Endothelial cell of umbilical vein (primary cell): ENCODE results near the gene DNMT3L. TPM values are rescaled to one million over a fixed set of nuclear protein-coding genes. Genes with fewer than 3 reads are reported as not detected.

Source experiments
- BruUV-seq: library from RNA; stranded (reverse); fragments of 400-500 nt; replicated peaks from 2 replicates; lab custom pipeline; 2021; lab: Mats Ljungman, UMichigan
- CTCF ChIA-PET: fragments of 300-600, 350-600 bp; sonication (Branson Sonifier 250); formaldehyde crosslinking; loops from one replicate; lab custom pipeline; 2021; ENCODE audit warnings: antibody characterized with exemption, inconsistent platforms; lab: Charles Lee
- POLR2A ChIA-PET: fragments of 300-600, 350-600 bp; sonication (Branson Sonifier 250); formaldehyde crosslinking; loops from one replicate; lab custom pipeline; 2021; ENCODE audit warnings: antibody characterized with exemption, inconsistent platforms; lab: Charles Lee
- DNase-seq: peaks from one replicate; pipeline ENCODE4 v3.0.0-alpha.2; 2011; ENCODE audit warnings: low read depth, low spot score
- FAIRE-seq: peaks from 2 replicates; lab custom pipeline; 2011; peaks lifted over from hg19 to GRCh38; lab: Jason Lieb, UNC
- H2AFZ ChIP-seq: 2 replicates; pipeline ENCODE4 v1.6.0; 2012; ENCODE audit warnings: low read depth, low read length, control low read depth, inconsistent platforms
- H3K27ac ChIP-seq: 2 replicates; pipeline ENCODE4 v1.5.1; 2011; ENCODE audit warnings: low read depth, mild to moderate bottlenecking, control low read depth, low read length, moderate library complexity; ENCODE audit not compliant: insufficient read depth
- H3K27me3 ChIP-seq, 2 experiments: 2 replicates each; pipeline versions ENCODE4 v1.6.0 to v1.6.1; 2011; ENCODE audit warnings: low read length in 2 of 2, mixed read lengths in 1 of 2; ENCODE audit not compliant: control insufficient read depth in 2 of 2, insufficient read depth in 2 of 2
- H3K36me3 ChIP-seq, 2 experiments: 2 replicates in 1 of 2; 3 replicates in 1 of 2; pipeline ENCODE4 v1.5.1; 2011; ENCODE audit warnings: low read length in 2 of 2, mild to moderate bottlenecking in 1 of 2, moderate library complexity in 1 of 2; ENCODE audit not compliant: control insufficient read depth in 2 of 2, insufficient read depth in 2 of 2; ENCODE audit errors: extremely low read depth in 1 of 2
- H3K4me1 ChIP-seq: 3 replicates; pipeline ENCODE4 v1.5.1; 2011; ENCODE audit warnings: mild to moderate bottlenecking, low read length; ENCODE audit not compliant: control insufficient read depth, insufficient read depth; ENCODE audit errors: extremely low read depth
- H3K4me2 ChIP-seq: 2 replicates; pipeline ENCODE4 v1.6.1; 2011; ENCODE audit warnings: low read length, control low read depth, mixed read lengths; ENCODE audit not compliant: insufficient read depth
- H3K4me3 ChIP-seq, 3 experiments: fragments of 200-600 bp in 1 of 3; sonication (generic), shearing (Covaris generic) in 1 of 3; replicated peaks in 1 of 3; 2 replicates each; pipeline ENCODE4 v1.5.1; 2011 to 2016; ENCODE audit warnings: control low read depth in 3 of 3, low read length in 3 of 3, mild to moderate bottlenecking in 2 of 3, inconsistent platforms in 1 of 3, low read depth in 1 of 3, moderate library complexity in 1 of 3; ENCODE audit not compliant: insufficient read depth in 1 of 3
- H3K79me2 ChIP-seq: 2 replicates; pipeline ENCODE4 v1.6.0; 2012; ENCODE audit warnings: low read length, inconsistent platforms; ENCODE audit not compliant: control insufficient read depth, insufficient read depth
- H3K9ac ChIP-seq: replicated peaks from 2 replicates; pipeline ENCODE3; 2011; ENCODE audit warnings: low read length, control low read depth; ENCODE audit not compliant: insufficient read depth; ENCODE audit errors: extremely low read depth
- H3K9me1 ChIP-seq: replicated peaks from 3 replicates; pipeline ENCODE4 v1.6.0; 2011; ENCODE audit warnings: mild to moderate bottlenecking, low read length; ENCODE audit not compliant: control insufficient read depth, insufficient read depth; ENCODE audit errors: extremely low read depth
- H3K9me3 ChIP-seq: replicated peaks from 2 replicates; pipeline ENCODE4 v1.5.1; 2012; ENCODE audit warnings: low read length, inconsistent platforms; ENCODE audit not compliant: control insufficient read depth, insufficient read depth
- H4K20me1 ChIP-seq: replicated peaks from 2 replicates; pipeline ENCODE3; 2011; ENCODE audit warnings: mild to moderate bottlenecking, low read length; ENCODE audit not compliant: control insufficient read depth, insufficient read depth; ENCODE audit errors: extremely low read depth
- CTCF ChIP-seq, 2 donors: IDR thresholded peaks; 1 replicate in 1 of 2; 2 replicates in 1 of 2; pipeline ENCODE4 v1.5.1; 2011; ENCODE audit warnings: low read length in 2 of 2, mild to moderate bottlenecking in 2 of 2, moderate library complexity in 2 of 2, control low read depth in 1 of 2, inconsistent platforms in 1 of 2, low read depth in 1 of 2; ENCODE audit not compliant: insufficient read depth in 1 of 2; ENCODE audit errors: extremely low read depth in 1 of 2
- EZH2 ChIP-seq: IDR thresholded peaks from 2 replicates; pipeline ENCODE4 v1.6.1; 2012; ENCODE audit warnings: borderline replicate concordance, low read depth, mild to moderate bottlenecking, moderate library complexity, low read length, inconsistent platforms; ENCODE audit not compliant: severe bottlenecking
- JUN ChIP-seq: IDR thresholded peaks from 2 replicates; pipeline ENCODE4 v1.6.1; 2011; ENCODE audit warnings: borderline replicate concordance, low read depth; ENCODE audit not compliant: insufficient read length, insufficient read depth
- MAX ChIP-seq: IDR thresholded peaks from 2 replicates; pipeline ENCODE4 v1.6.1; 2011; ENCODE audit not compliant: insufficient read depth, insufficient read length
- POLR2AphosphoS5 ChIP-seq: IDR thresholded peaks from 2 replicates; pipeline ENCODE4 v1.6.1; 2012; ENCODE audit warnings: low read depth, mild to moderate bottlenecking, control low read depth, low read length, moderate library complexity; ENCODE audit not compliant: insufficient read depth
- dilution Hi-C: fragments of 300-500 bp; cut with MboI; formaldehyde crosslinking; loops from one replicate; pipeline ENCODE4 v1.15.0; 2019; ENCODE audit warnings: low sequenced_read_pairs; ENCODE audit not compliant: extremely low pct_ligation_motif_present
- intact Hi-C: fragments of 100-400 bp; cut with micrococcal nuclease; formaldehyde crosslinking; loops from one replicate; pipeline ENCODE4 v1.10.0; 2022
- polyA plus RNA-seq, 4 experiments: library from polyadenylated mRNA; depleted of rRNA in 3 of 4; stranded (reverse) in 3 of 4; unstranded in 1 of 4; fragments of >200 nt; gene quantifications; 2 replicates each; pipeline versions ENCODE4 v1.2.1 to v1.2.3, GENCODE V29; 2011 to 2012; ENCODE audit warnings: missing spikeins in 1 of 4
- total RNA-seq: library from RNA; stranded (reverse); gene quantifications from 2 replicates; pipeline ENCODE4 v1.2.3, GENCODE V29; 2021

Gene DNMT3L
- total and polyA plus RNA-seq, 2 donors (not counting 3 experiments of a cell fraction or from before 2014, with no cell fraction given), result not detected

- dilution Hi-C loops (no loop called here), intact Hi-C loops (no loop called here)
- DNase-seq, result no peak
- no peaks in the 10 kb centered on the region for H3K36me3 ChIP-seq
- H3K79me2 ChIP-seq, result no peaks in the 10 kb centered on the region
- ChIA-PET CTCF (no interaction called here), POLR2A (no interaction called here)
- H3K4me3 ChIP-seq, result no peak overlapping the region
- peaks cover 0 to 3% of the 10 kb centered on the region in 2 experiments for H3K27me3 ChIP-seq
- H3K4me2 ChIP-seq, result no peak overlapping the region
- BruUV-seq, result no TSS peak
- no peaks in the 10 kb centered on the region for H3K4me1 ChIP-seq
- no peak overlapping the region for H3K27ac ChIP-seq
- no peak for FAIRE-seq
- H2AFZ ChIP-seq, result no peak overlapping the region
- no peak for TF ChIP-seq CTCF (IDR thresholded peaks at IDR 0.05; ENCODE audit: extremely low read depth in 1 of 2, insufficient read depth in 1 of 2, low read depth in 1 of 2, low read length in 2 of 2)
- no peaks in the 10 kb centered on the region for H4K20me1 ChIP-seq
- no peaks in the 10 kb centered on the region for H3K9me3 ChIP-seq
- H3K9me1 ChIP-seq, result no peaks in the 10 kb centered on the region
- no peak overlapping the region for H3K9ac ChIP-seq
Observed at GRCh38 chr21:44282370-44282769, 20.7 kb upstream of the DNMT3L start.

GRCh38 chr21:44281801-44282200, 20.1 kb upstream of the DNMT3L start:
- no peaks in the 10 kb centered on the region for H4K20me1 ChIP-seq
- FAIRE-seq (no peak), DNase-seq (no peak)
- CTCF ChIA-PET, result no interaction called here
- no peaks in the 10 kb centered on the region for H3K9me3 ChIP-seq
- intact Hi-C loops (no loop called here), dilution Hi-C loops (no loop called here)
- POLR2A ChIA-PET, result no interaction called here
- TF ChIP-seq EZH2 (no peak), JUN (no peak), MAX (no peak), POLR2AphosphoS5 (no peak)
- no peak overlapping the region for H3K9ac ChIP-seq
- peaks cover 0 to 3% of the 10 kb centered on the region in 2 experiments for H3K27me3 ChIP-seq
- no peaks in the 10 kb centered on the region for H3K79me2 ChIP-seq
- no peaks in the 10 kb centered on the region for H3K9me1 ChIP-seq
- H2AFZ ChIP-seq, result no peak overlapping the region
- no peak overlapping the region for H3K27ac ChIP-seq
- H3K4me2 ChIP-seq, result no peak overlapping the region
- no TSS peak for BruUV-seq
- no peak overlapping the region for H3K4me3 ChIP-seq
- no peaks in the 10 kb centered on the region for H3K36me3 ChIP-seq
- H3K4me1 ChIP-seq, result no peaks in the 10 kb centered on the region
